Breast epithelium (tissue), 3 donors: Measurements from ENCODE around the gene UMODL1.

Experiments used
- POLR2A ChIP-seq: fragments of 450-650 bp; IDR thresholded peaks from one replicate; pipeline ENCODE4 v1.6.1; 2016; ENCODE audit warnings: antibody characterized with exemption, mild to moderate bottlenecking, moderate library complexity
- POLR2AphosphoS5 ChIP-seq, 3 donors: sonication (generic); formaldehyde crosslinking; IDR thresholded peaks; one replicate each; pipeline ENCODE4 v1.6.1; 2017; ENCODE audit warnings: antibody characterized with exemption in 3 of 3
- TF ChIP-seq, protein P1 (sequence below), 3 donors: fragments of 450-650 bp; IDR thresholded peaks; one replicate each; pipeline ENCODE4 v1.5.1; 2016 to 2017; ENCODE audit warnings: antibody characterized with exemption in 3 of 3, mild to moderate bottlenecking in 3 of 3, moderate library complexity in 3 of 3

DNA sequence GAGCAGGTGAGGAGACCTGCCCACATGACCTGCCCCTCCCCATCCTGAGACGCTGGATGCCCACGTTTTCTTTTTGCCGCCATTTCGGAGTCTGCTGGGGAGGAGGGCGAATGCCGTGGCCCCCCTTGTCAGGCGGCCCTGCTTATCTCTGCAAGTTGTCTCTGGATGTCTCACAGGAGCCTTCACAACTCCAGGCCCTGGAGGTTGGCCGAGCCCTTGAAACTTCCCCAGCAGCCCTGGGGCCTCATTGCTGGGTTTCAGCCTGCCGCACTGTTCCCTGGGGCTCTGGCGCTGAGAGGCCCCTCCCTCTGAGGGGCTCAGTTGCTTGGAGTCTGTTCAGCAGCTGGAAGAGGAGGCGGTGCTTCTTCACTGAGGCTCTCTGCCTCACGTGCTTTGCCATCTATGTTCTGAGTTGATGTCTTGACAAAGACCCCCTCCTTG, 31.2 kb upstream of the UMODL1 start:
- TF ChIP-seq, protein P1, sequence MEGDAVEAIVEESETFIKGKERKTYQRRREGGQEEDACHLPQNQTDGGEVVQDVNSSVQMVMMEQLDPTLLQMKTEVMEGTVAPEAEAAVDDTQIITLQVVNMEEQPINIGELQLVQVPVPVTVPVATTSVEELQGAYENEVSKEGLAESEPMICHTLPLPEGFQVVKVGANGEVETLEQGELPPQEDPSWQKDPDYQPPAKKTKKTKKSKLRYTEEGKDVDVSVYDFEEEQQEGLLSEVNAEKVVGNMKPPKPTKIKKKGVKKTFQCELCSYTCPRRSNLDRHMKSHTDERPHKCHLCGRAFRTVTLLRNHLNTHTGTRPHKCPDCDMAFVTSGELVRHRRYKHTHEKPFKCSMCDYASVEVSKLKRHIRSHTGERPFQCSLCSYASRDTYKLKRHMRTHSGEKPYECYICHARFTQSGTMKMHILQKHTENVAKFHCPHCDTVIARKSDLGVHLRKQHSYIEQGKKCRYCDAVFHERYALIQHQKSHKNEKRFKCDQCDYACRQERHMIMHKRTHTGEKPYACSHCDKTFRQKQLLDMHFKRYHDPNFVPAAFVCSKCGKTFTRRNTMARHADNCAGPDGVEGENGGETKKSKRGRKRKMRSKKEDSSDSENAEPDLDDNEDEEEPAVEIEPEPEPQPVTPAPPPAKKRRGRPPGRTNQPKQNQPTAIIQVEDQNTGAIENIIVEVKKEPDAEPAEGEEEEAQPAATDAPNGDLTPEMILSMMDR (IDR thresholded peaks at IDR 0.05): no peak
- TF ChIP-seq POLR2A (no peak), POLR2AphosphoS5 (IDR thresholded peaks at IDR 0.05) (no peak)
